Inflammatory macrophage treated with lipopolysaccharide for 1 hour (primary cell): ENCODE measurements around the gene CDKN1A.

Source experiments
- DNase-seq, 2 donors: peaks; one replicate each; pipeline ENCODE4 v3.0.0-alpha.2; 2020 to 2022

The CDKN1A gene

DNA sequence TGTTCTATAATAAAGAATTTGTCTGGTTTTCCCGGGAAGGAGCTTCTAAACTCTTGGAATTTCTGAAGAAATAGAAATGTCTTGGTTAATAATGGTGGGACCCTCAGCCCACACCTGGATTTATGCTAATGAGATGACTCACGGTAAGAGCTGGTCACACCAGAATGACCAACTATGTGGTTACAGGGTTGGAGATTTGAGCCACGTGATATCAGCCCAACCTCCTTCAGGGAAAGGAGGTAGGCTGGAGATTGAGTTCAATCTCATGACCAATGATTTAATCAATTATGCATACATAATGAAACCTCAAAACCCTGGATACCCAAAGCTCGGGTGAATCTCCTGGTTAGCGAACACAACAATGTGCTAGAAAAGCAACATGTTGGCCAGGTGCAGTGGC, 22.1 kb upstream of the CDKN1A start:
- no peak for DNase-seq

DNA sequence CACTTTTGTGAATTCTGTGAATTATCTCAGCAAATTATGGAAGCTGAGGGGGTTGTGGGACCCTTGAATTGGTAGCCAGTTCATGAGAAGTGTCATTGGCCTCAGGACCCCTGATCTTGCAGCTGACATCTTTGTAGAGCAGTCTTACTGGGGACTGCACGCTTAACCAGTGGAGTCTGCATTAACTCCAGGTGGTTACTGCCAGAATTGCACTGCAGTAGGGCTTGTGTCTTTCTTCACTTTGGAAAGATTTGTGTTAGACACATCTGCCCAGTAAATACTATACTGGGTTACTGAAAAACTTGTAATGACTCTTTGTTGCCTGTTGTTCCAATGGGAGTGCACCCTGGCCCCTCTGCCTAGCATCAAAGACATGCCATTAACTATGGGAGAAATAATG, 21.2 kb upstream of the CDKN1A start:
- no peak for DNase-seq

DNA sequence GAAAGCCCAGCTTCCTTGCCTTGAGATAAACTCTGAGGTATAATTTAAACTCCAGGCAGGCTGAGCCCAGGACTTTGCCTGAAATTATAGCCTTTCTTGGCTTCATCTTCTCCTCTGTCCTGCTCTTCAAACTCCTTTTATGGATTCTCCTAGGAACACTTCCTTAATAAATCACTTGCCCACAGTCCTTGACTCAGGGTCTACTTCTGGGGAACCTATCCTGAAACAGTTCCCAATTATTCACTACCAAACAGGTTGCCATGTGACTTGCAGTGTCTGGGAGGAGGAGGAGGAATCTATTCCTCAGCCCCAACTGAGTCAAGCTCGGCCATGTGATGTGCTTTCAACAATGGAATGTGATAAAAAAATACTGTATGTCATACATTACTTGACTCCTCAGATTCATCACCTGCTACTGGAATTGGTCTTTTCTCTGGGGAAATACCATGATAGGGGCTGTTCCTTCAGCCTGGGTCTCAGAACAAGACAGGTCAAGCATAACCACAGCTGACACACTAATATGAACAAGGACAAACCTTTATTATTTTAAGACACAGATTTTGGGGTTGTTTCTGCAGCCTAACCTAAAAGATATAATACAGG, 20.5 kb upstream of the CDKN1A start:
- no peak for DNase-seq

DNA sequence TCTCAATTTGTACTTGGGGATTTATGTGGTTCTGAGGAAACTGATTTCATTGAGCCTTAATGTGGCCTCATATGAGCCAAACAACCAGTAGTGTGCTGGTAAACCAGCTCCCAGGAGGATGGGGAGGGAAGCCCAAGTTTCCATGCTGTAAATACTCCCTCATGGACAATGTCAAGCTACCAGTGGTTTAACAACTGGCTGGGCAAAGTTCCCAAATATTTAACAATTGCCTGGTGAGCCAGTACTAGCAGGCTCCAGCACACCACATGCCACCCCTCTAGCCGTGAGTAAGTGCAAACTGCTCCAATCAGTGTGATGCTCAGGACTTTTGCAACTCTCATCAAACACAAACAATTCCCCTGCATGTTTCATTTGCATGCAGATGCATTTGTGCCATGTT, 19.2 kb upstream of the CDKN1A start:
- DNase-seq = no peak

DNA sequence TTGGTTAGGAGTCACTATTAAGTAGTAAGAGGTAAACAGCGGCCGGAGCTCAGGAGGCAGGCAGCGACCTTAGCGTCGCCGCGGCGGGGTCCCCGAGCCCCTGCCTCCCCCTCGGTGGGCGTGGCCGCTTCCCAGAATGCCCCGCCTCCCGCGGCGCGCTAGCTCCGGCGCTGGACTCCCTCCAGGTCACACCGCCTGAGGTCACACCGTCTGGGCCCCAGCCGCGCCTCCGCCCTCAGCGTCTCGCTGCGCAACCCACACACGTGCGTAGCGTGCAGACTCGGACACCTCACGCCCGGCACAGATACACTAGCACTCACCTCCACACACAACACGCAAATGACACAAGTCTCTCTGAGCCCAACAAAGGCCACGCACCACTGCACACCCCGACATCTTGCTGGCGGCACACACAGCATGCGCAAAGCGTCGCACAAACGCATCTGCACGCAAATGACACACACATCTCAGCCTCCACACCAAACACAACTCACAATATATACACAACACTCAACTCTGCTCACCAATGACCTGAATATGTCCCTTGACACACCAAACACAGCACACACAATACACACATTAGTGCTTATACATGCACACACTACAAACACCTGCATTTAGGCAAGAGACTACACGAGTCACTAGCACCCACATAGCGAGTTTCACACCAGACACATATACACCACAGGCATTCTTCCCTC, 17.6 kb upstream of the CDKN1A start:
- no peak for DNase-seq

DNA sequence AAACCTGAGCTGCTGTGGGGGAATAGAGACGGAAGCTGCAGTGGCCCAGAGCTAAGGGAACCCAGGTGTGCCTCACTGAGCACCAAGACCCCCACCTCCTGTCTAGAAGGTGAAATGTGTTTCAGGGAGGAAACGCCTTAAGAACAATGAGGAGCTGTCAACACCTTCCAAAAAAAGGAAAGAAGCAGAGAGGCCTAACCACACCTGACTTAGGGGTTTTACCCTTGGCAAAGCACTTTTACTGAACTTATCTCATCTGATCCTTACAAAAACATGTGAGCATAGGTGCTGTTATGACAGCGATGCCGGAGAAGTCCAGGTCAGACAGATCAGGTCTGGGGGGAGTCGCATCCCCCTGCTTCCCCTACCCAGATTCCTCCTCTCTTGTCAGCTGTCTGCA, 16.1 kb upstream of the CDKN1A start:
- DNase-seq = no peak

DNA sequence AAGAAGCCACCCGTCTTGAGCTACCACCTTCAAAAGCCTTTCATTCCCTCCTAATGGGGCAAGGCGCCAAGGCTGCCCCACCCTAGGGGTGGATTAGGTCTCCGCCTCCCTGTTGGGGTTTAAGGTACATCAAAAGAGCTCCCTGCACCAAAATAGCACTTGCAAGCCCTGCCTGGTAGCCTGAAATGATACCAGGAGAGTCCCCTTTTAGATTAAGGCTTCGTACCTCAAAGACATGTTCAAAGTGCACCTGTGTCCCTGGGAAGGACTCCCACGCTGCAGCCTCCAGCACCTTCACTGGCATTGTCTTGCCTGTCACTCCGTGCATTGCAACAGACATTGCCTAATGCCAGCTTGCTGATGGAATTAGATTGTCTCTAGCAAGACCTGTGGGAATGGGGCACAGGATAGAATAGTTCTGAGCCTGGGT, 15.7 kb upstream of the CDKN1A start:
- DNase-seq = no peak

DNA sequence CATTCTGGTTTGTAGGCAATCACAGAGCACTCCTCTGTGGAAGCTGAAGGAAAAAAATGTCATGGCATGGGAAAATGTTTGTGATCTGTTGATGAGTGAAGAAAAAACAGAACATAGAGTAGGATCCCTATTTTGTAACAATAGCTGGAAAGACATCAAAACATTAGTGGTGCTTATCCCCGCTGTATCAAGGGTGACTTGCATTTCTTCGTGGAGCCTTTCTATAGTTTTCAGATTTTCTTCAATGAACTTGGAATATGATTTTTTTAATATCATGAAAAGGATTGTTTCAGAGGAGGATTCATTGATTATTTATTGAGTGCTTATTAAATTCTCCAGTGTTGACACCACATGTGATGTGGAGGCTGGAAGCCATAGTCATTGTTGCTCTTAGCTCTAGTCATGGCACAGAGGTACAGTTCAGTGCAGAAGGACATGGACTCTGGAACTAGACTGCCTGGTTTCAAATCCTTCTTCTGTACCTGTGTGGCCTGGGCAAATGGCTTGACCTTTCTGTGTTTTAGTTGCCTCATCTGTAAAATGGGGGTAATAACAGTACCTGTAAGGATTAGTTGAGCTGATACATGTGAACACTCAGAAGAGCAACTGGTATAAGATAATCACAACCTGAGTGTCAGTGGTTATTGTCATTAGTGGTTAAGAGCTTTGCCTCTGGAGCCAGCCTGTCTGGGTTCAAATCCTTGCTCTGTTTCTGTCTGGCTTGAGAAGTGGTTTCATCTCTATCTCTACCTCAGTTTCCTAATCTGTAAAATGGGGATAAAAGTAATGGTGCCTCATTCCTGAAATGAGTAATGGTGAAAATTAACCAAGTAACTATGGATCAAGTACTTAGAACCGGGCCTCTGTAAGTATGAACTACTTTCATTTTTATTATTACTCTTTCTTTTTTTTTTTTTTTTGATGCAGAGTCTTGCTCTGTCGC, 14.7 kb upstream of the CDKN1A start:
- no peak for DNase-seq

DNA sequence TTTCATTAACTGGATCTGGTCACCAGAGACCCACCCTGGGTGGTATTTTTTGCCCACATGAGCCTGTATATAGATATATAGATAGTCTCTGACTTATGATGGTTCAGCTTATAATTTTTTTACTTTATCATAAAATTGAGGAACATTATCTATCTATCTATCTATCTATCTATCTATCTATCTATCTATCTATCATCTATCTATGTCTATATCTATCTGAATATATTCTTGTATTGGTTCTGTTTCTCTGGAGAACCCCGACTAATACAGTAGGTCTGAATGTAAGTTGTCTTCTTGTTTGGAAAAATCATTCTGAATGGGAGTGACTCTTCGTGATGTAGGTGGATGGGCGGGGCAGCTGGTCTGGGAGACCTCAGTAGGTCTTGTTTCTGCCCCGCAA, 13.3 kb upstream of the CDKN1A start:
- no peak for DNase-seq

DNA sequence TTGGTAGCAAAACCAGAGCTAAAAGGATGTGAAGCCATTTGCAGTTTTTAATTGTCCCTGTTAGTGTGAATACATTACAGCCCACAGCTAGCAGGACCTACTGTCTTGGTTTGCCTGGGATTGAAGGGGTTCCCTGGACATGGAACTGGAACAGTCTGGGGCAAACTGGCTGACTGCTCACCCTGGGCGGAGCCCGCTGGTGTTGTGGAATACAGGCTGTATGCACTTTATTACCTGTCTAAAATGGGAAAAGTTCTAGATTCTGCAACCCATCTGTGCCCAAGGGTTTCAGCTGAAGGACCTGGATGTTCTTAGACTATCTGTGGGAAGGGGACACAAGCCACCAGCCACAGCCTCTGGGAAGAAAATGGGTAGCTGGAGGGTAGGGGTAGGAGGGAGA, 12.2 kb upstream of the CDKN1A start:
- DNase-seq = no peak

DNA sequence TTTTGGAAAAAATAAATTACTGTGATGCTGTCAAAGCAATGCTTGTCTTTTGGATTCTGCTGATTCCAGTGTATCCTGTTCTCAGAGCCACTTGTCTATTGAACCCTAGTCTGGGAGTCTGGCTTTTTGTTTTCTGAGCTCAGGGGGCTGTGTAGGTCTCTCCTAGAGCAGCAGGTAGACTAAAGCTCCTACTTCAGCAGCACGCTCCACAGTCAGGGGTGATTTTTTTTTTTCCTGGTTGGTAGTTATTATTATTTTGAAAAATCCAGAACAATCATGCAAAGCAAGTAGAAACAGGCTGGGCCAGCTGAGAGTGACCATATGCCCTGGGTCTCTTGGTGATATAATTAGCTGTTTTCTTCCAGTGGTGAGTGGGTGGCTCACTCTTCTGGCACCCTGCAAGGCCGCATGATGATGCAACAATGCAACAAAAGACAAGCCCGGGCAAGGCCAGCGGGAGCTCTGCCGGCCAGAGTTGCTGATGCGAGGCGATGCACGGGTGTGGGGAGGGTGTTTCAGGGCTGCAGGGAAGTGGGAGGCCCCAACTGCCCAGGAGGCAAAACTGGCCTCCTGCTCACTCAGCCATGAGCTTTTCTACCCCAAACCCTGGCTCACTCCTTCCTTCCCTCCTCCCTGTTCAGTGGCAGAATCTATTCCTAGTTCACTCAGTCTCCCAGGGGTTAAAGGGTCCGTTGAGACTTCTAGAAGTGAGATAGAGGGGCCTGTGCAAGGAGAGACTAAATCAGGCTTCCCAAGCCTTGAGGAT, 11.5 kb upstream of the CDKN1A start:
- peak; percentile 81 to 89 for DNase-seq

DNA sequence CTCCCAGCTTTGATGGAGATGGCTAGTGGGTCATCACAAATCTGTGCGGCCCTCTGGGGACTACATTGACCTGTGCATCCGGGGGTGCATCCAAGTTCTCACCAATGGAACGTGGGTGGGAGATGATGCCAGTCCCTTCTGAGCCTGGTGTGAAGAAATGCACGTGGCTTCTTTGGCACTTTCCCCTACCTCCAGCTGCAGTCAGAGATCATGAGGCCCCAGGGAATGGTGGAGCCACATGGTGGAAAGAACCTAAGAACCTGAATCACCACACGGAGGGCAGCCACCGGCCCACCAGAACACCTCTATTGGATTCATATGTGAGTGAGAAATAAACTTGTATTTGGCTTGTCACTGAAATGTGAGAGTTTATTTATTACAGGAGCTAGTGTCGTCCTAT, 9.9 kb upstream of the CDKN1A start:
- peak in 1 of 2 donors; percentile 42 for DNase-seq

DNA sequence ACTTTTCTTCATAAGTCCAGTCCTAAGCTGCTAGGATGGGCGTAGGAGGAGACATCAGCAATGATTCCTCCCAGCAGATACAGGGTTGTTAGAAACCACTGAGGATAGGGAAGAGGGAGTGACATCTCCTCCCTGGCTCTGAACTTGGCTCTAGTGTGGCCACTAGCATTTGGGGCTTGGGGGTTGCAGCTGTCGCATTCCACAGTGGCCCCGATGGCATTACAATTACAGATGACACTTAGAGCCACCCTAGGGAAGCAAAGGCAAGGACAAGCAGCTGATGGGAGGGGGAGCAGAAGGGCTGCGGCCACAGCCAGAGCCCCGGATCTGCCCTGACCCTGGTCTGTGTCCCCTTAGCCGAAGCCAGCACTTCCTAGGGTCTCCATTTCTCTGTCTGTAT, 9.5 kb upstream of the CDKN1A start:
- no peak for DNase-seq

DNA sequence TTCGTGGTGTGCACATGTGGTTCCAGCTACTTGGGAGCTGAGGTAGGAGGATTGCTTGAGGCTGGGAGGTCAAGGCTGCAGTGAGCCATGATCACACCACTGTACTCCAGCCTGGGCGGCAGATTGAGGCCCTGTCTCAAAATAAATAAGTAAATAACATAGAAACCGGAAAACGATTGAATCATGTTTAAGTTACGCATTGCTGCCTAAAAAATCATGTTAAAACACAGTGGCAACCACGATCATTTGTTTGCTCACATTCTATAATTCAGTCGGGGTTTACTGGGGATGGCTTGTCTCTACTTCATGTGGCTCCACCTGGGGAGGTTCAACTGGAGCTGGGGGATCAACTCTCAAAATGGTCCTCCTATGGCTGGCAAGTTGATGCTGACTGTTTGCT, 8.2 kb upstream of the CDKN1A start:
- DNase-seq = no peak

DNA sequence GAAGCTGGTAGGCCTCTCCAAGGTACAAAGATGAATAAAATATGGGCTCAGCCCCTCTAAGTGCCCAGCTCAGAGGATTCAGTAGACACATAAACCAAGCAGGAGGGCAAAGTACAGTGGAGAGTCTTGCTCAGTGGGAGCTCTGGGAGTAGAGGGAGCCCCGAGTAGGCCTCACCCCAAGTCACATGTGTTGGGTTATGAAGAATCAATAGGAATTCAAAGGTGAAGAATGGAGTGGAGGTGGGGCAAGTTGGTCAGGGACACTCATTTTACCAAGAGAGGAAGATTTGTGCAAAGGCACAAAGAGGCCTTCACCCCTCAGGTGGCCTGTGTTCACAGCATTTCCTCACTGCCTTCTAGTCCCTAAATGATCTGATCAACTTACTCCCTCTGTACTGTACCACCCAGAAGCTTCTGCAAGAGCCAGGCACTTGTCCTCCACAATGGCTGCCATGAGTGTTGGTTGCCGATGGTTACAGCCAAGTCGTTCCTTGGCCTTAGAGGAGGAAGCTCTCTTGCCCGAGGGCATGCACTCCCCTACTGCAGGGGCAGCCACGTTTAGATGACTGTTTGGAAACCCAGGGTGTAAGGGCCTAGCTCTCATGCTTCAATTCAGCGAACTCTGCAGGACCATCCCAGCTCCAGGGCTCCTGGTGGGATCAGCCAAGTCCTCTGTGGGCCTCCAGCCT, 6.7 kb upstream of the CDKN1A start:
- no peak for DNase-seq

DNA sequence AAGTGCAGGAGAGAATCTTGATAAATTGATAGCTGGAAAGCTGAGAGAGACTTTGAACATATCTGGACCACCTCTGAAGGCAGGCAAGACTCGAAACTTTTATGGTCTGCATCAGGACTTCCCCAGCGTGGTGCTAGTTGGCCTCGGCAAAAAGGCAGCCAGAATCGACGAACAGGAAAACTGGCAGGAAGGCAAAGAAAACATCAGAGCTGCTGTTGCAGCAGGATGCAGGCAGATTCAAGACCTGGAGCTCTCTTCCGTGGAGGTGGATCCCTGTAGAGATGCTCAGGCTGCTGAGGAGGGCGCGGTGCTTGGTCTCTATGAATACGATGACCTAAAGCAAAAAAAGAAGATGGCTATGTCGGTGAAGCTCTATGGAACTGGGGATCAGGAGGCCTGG, 4.6 kb upstream of the CDKN1A start:
- DNase-seq = no peak

DNA sequence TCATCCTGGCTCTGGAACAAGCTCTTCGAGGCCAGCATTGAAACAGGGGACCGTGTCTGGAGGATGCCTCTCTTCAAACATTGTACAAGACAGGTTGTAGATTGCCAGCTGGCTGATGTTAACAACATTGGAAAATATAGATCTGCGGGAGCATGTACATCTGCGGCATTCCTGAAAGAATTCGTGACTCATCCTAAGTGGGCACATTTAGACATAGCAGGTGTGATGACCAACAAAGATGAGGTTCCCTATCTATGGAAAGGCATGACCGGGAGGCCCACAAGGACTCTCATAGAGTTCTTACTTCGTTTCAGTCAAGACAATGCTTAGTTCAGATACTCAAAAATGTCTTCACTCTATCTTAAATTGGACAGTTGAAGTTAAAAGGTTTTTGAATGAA, 3.6 kb upstream of the CDKN1A start:
- no peak for DNase-seq

DNA sequence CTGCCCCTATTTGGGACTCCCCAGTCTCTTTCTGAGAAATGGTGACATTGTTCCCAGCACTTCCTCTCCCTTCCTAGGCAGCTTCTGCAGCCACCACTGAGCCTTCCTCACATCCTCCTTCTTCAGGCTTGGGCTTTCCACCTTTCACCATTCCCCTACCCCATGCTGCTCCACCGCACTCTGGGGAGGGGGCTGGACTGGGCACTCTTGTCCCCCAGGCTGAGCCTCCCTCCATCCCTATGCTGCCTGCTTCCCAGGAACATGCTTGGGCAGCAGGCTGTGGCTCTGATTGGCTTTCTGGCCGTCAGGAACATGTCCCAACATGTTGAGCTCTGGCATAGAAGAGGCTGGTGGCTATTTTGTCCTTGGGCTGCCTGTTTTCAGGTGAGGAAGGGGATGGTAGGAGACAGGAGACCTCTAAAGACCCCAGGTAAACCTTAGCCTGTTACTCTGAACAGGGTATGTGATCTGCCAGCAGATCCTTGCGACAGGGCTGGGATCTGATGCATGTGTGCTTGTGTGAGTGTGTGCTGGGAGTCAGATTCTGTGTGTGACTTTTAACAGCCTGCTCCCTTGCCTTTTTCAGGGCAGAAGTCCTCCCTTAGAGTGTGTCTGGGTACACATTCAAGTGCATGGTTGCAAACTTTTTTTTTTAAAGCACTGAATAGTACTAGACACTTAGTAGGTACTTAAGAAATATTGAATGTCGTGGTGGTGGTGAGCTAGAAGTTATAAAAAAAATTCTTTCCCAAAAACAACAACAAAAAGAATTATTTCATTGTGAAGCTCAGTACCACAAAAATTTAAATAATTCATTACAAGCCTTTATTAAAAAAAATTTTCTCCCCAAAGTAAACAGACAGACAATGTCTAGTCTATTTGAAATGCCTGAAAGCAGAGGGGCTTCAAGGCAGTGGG, 2.1 kb upstream of the CDKN1A start:
- DNase-seq = peak; percentile 52 to 66

DNA sequence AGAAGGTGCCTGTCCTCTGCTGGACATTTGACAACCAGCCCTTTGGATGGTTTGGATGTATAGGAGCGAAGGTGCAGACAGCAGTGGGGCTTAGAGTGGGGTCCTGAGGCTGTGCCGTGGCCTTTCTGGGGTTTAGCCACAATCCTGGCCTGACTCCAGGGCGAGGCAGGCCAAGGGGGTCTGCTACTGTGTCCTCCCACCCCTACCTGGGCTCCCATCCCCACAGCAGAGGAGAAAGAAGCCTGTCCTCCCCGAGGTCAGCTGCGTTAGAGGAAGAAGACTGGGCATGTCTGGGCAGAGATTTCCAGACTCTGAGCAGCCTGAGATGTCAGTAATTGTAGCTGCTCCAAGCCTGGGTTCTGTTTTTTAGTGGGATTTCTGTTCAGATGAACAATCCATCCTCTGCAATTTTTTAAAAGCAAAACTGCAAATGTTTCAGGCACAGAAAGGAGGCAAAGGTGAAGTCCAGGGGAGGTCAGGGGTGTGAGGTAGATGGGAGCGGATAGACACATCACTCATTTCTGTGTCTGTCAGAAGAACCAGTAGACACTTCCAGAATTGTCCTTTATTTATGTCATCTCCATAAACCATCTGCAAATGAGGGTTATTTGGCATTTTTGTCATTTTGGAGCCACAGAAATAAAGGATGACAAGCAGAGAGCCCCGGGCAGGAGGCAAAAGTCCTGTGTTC, 1.3 kb upstream of the CDKN1A start:
- no peak for DNase-seq

DNA sequence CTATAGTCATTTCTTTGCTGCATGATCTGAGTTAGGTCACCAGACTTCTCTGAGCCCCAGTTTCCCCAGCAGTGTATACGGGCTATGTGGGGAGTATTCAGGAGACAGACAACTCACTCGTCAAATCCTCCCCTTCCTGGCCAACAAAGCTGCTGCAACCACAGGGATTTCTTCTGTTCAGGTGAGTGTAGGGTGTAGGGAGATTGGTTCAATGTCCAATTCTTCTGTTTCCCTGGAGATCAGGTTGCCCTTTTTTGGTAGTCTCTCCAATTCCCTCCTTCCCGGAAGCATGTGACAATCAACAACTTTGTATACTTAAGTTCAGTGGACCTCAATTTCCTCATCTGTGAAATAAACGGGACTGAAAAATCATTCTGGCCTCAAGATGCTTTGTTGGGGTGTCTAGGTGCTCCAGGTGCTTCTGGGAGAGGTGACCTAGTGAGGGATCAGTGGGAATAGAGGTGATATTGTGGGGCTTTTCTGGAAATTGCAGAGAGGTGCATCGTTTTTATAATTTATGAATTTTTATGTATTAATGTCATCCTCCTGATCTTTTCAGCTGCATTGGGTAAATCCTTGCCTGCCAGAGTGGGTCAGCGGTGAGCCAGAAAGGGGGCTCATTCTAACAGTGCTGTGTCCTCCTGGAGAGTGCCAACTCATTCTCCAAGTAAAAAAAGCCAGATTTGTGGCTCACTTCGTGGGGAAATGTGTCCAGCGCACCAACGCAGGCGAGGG, 594 bp upstream of the CDKN1A start:
- DNase-seq = no peak
